ENCODE results near the gene HPCAL1. TPM values are rescaled to one million over a fixed set of nuclear protein-coding genes. Genes with fewer than 3 reads are reported as not detected.
A peak's percentile ranks its signal among the peaks of the same experiment; 100 is the strongest.

The HPCAL1 gene
- total and polyA plus RNA-seq, 2 donors (not counting 1 experiment from before 2014, with no cell fraction given): 60.3 to 65.1 TPM

- H3K4me2 ChIP-seq (replicated peaks; ENCODE audit: low read depth, low read length, poor library complexity, severe bottlenecking): peak overlapping the region; percentile 78
- peak overlapping the region in 4 of 5 experiments; percentile 1 to 42 (median 36) for H3K4me3 ChIP-seq (ENCODE audit: control extremely low read depth in 1 of 5, extremely low read depth in 1 of 5, insufficient read depth in 1 of 5, low read depth in 2 of 5, low read length in 4 of 5)
- ATAC-seq (ENCODE audit: low read depth): peak; percentile 78
- peaks cover 0 to 13% of the 10 kb centered on the region in 2 experiments for H3K36me3 ChIP-seq (replicated peaks in 1 of 2; ENCODE audit: control extremely low read depth in 1 of 2, control insufficient read depth in 1 of 2, extremely low read depth in 1 of 2, insufficient read depth in 2 of 2, low read length in 1 of 2)
- no peaks in the 10 kb centered on the region for H3K27me3 ChIP-seq (replicated peaks in 1 of 4; ENCODE audit: control extremely low read depth in 1 of 4, control insufficient read depth in 3 of 4, insufficient read depth in 4 of 4, low read length in 3 of 4)
- 14% methylated on average over 12 of the region's 14 CpGs for WGBS (ENCODE audit: insufficient coverage)
- Mint-ChIP-seq H3K27ac (peak overlapping the region; percentile 86), H3K4me1 (peaks cover 76% of the 10 kb centered on the region), H3K27me3 (no peaks in the 10 kb centered on the region), H3K4me3 (peak overlapping the region; percentile 86), H3K9me3 (ENCODE audit: insufficient read depth) (no peaks in the 10 kb centered on the region)
- peak overlapping the region; percentile 68 to 78 for H3K27ac ChIP-seq (ENCODE audit: low read length in 2 of 2)
- no peak for TF ChIP-seq EZH2 (IDR thresholded peaks at IDR 0.05; ENCODE audit: borderline replicate concordance, insufficient read depth, low read depth, low read length, poor library complexity, severe bottlenecking)
- TF ChIP-seq CTCF (IDR thresholded peaks at IDR 0.05): no peak
- H3K9ac ChIP-seq (ENCODE audit: low read length): peak overlapping the region; percentile 47
- intact Hi-C loops (cut with micrococcal nuclease): loop anchor here (1.0 kb wide), 6 partner anchors 22 to 108 kb away; partner anchors contain the start of gene HPCAL1
- DNase-seq: peak; percentile 88
- H2AFZ ChIP-seq (ENCODE audit: insufficient read depth, low read depth, low read length, poor library complexity, severe bottlenecking): peak overlapping the region; percentile 5
- H3K4me1 ChIP-seq (ENCODE audit: control insufficient read depth in 2 of 2, insufficient read depth in 2 of 2, low read length in 2 of 2): peaks cover 61 to 87% of the 10 kb centered on the region in 2 donors
- CTCF ChIA-PET: interaction anchor here (0.6 to 9.1 kb wide), 41 partner anchors 8 to 677 kb away, joined by 3 to 207 read pairs (median 10); partner anchors contain the start of genes HPCAL1, ODC1 and RRM2
- peaks cover 70% of the 10 kb centered on the region for H3K79me2 ChIP-seq (ENCODE audit: control insufficient read depth, insufficient read depth, low read length)
- H3K9me3 ChIP-seq (ENCODE audit: control extremely low read depth in 1 of 3, control insufficient read depth in 2 of 3, insufficient read depth in 1 of 3, low read length in 2 of 3): peaks cover 0 to 7% (median 5%) of the 10 kb centered on the region in 3 donors
- H4K20me1 ChIP-seq (ENCODE audit: control insufficient read depth, insufficient read depth, low read length, poor library complexity, severe bottlenecking): peaks cover 15% of the 10 kb centered on the region
- POLR2A ChIA-PET: interaction anchor here (0.6 to 5.0 kb wide), 13 partner anchors 10 to 285 kb away, joined by 3 to 72 read pairs (median 9); partner anchors contain the start of genes HPCAL1 and ODC1
Observed at GRCh38 chr2:10410001-10410822, 107.5 kb downstream of the HPCAL1 start.
